ENCODE measurements around the gene KIF3A.

DNA sequence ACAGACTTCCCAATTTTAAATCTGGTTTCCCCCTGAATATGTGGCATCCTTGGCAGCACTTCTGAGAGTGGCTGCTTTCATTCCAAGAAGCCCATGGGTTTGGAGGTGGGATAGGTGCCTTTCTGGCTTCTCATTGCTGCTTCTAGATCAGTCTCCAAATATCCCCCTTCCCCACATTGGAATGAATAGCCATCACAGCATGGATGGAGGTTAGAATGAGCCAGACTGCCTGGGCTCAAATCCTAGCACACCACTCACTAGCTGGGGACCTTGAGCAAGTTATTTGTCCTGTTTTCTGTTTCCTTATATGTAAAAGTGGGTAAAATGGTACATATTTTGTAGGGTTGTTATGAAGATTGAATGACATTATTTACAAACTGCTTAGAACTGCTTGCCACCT lies 93.2 kb downstream of the KIF3A start:
- TF ChIP-seq, protein P1, sequence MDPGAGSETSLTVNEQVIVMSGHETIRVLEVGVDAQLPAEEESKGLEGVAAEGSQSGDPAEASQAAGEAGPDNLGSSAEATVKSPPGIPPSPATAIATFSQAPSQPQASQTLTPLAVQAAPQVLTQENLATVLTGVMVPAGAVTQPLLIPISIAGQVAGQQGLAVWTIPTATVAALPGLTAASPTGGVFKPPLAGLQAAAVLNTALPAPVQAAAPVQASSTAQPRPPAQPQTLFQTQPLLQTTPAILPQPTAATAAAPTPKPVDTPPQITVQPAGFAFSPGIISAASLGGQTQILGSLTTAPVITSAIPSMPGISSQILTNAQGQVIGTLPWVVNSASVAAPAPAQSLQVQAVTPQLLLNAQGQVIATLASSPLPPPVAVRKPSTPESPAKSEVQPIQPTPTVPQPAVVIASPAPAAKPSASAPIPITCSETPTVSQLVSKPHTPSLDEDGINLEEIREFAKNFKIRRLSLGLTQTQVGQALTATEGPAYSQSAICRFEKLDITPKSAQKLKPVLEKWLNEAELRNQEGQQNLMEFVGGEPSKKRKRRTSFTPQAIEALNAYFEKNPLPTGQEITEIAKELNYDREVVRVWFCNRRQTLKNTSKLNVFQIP (CRISPR knock-in tag; IDR thresholded peaks at IDR 0.05; ENCODE audit: borderline replicate concordance, low read depth), result no peak
- TF ChIP-seq ESRRG (CRISPR knock-in tag; IDR thresholded peaks at IDR 0.05) (no peak), RARB (CRISPR knock-in tag; IDR thresholded peaks at IDR 0.05) (no peak), ZFP3 (CRISPR knock-in tag; IDR thresholded peaks at IDR 0.05) (no peak), BACH2 (CRISPR knock-in tag; IDR thresholded peaks at IDR 0.05; ENCODE audit: borderline replicate concordance) (no peak), ZNF70 (CRISPR knock-in tag; IDR thresholded peaks at IDR 0.05) (no peak), ZFP30 (CRISPR knock-in tag; IDR thresholded peaks at IDR 0.05) (no peak), ARNTL (CRISPR knock-in tag; IDR thresholded peaks at IDR 0.05; ENCODE audit: borderline replicate concordance, low read depth) (no peak)
- TF ChIP-seq, protein P2, sequence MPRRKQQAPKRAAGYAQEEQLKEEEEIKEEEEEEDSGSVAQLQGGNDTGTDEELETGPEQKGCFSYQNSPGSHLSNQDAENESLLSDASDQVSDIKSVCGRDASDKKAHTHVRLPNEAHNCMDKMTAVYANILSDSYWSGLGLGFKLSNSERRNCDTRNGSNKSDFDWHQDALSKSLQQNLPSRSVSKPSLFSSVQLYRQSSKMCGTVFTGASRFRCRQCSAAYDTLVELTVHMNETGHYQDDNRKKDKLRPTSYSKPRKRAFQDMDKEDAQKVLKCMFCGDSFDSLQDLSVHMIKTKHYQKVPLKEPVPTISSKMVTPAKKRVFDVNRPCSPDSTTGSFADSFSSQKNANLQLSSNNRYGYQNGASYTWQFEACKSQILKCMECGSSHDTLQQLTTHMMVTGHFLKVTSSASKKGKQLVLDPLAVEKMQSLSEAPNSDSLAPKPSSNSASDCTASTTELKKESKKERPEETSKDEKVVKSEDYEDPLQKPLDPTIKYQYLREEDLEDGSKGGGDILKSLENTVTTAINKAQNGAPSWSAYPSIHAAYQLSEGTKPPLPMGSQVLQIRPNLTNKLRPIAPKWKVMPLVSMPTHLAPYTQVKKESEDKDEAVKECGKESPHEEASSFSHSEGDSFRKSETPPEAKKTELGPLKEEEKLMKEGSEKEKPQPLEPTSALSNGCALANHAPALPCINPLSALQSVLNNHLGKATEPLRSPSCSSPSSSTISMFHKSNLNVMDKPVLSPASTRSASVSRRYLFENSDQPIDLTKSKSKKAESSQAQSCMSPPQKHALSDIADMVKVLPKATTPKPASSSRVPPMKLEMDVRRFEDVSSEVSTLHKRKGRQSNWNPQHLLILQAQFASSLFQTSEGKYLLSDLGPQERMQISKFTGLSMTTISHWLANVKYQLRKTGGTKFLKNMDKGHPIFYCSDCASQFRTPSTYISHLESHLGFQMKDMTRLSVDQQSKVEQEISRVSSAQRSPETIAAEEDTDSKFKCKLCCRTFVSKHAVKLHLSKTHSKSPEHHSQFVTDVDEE (CRISPR knock-in tag; IDR thresholded peaks at IDR 0.05), result no peak

Measured in SK-N-SH treated with all-trans-retinoic acid at 6 μM for 48 hours (cell line).